ENCODE data around the gene KMT2B. TPM values are rescaled to one million over a fixed set of nuclear protein-coding genes. Genes with fewer than 3 reads are reported as not detected.
A peak's percentile ranks its signal among the peaks of the same experiment; 100 is the strongest.

KMT2B gene
- total and polyA plus RNA-seq, 9 of the 15 experiments (the other 6 are each of a cell fraction or from before 2014, with no cell fraction given), result 0.63 to 43.9 (median 8.1) TPM

- no peak for TF ChIP-seq ZNF274 (IDR thresholded peaks at IDR 0.05; ENCODE audit: borderline replicate concordance, low read depth, low read length)
- TF ChIP-seq SNIP1 (IDR thresholded peaks at IDR 0.05; ENCODE audit: low read depth), result no peak
- TF ChIP-seq CHCHD3 (CRISPR knock-in tag; IDR thresholded peaks at IDR 0.05), result no peak
- peak; percentile 65 for TF ChIP-seq ETS1 (conservative IDR thresholded peaks at IDR 0.05; ENCODE audit: control insufficient read depth, low read depth, low read length)
- 0 out of 2 replicates have a peak, but pooled peaks have one; percentile 32 for TF ChIP-seq ZNF449 (CRISPR knock-in tag; IDR thresholded peaks at IDR 0.05)
- TF ChIP-seq THAP12 (CRISPR knock-in tag; IDR thresholded peaks at IDR 0.05), result peak; percentile 79
- TF ChIP-seq DNMT1 (IDR thresholded peaks at IDR 0.05), result no peak
- TF ChIP-seq ZBTB9 (CRISPR knock-in tag; IDR thresholded peaks at IDR 0.05), result 0 out of 2 replicates have a peak, but pooled peaks have one; percentile 31
- TF ChIP-seq PURB (CRISPR knock-in tag; IDR thresholded peaks at IDR 0.05; ENCODE audit: low read depth), result no peak
- TF ChIP-seq KDM5B (IDR thresholded peaks at IDR 0.05; ENCODE audit: insufficient replicate concordance, low read depth, low read length), result peak; percentile 55
- 0 out of 2 replicates have a peak, but pooled peaks have one; percentile 61 for TF ChIP-seq KLF1 (tag; IDR thresholded peaks at IDR 0.05)
- TF ChIP-seq ZNF77 (CRISPR knock-in tag; IDR thresholded peaks at IDR 0.05), result no peak
- TF ChIP-seq CTBP1 (IDR thresholded peaks at IDR 0.05; ENCODE audit: borderline replicate concordance), result peak; percentile 80; the same call in 1 of the 2 replicates
- peak; percentile 85; the same call in 1 of the 2 replicates for TF ChIP-seq ZNF695 (CRISPR knock-in tag; IDR thresholded peaks at IDR 0.05)
- TF ChIP-seq CCNT2 (IDR thresholded peaks at IDR 0.05; ENCODE audit: borderline replicate concordance, extremely low read depth, insufficient read length, low read depth, low read length), result no peak
- TF ChIP-seq YY1 (IDR thresholded peaks at IDR 0.05; ENCODE audit: borderline replicate concordance in 1 of 3, control insufficient read depth in 1 of 3, extremely low read depth in 1 of 3, insufficient read depth in 3 of 3, insufficient read length in 1 of 3, insufficient replicate concordance in 2 of 3, low read depth in 1 of 3, low read length in 2 of 3), result peak in 2 of 3 experiments; percentile 62 to 89
- peak; percentile 56; the same call in 1 of the 2 replicates for TF ChIP-seq TFAP4 (CRISPR knock-in tag; IDR thresholded peaks at IDR 0.05; ENCODE audit: borderline replicate concordance)
- peak; percentile 100 for TF ChIP-seq ASH1L (IDR thresholded peaks at IDR 0.05; ENCODE audit: borderline replicate concordance, low read depth, partially characterized antibody)
Measured at GRCh38 chr19:35757749-35758608, 40.2 kb downstream of the KMT2B start, which contains the start of gene PROSER3 (continued).

All from K562 (cell line).